H1 (cell line): ENCODE results near the gene ZMIZ1. TPM values are rescaled to one million over a fixed set of nuclear protein-coding genes. Genes with fewer than 3 reads are reported as not detected.

Experiments
- CTBP2 ChIP-seq: IDR thresholded peaks from 2 replicates; pipeline ENCODE4 v1.7.0; 2011; ENCODE audit warnings: borderline replicate concordance, mild to moderate bottlenecking, moderate library complexity, mixed read lengths, low read length; ENCODE audit not compliant: insufficient read depth, insufficient read length
- CTCF ChIP-seq, 3 experiments: IDR thresholded peaks; 1 replicate in 2 of 3; 2 replicates in 1 of 3; pipeline versions ENCODE4 v1.5.1 to v1.6.1; 2011; ENCODE audit warnings: low read length in 3 of 3, mild to moderate bottlenecking in 3 of 3, inconsistent platforms in 2 of 3, low read depth in 1 of 3, moderate library complexity in 1 of 3; ENCODE audit not compliant: insufficient read depth in 1 of 3; ENCODE audit errors: control extremely low read depth in 1 of 3
- FOSL1 ChIP-seq: IDR thresholded peaks from 2 replicates; pipeline ENCODE4 v1.6.1; 2011; ENCODE audit warnings: mild to moderate bottlenecking, low read depth, low read length, moderate library complexity; ENCODE audit not compliant: insufficient read depth
- GTF2F1 ChIP-seq: IDR thresholded peaks from 2 replicates; pipeline ENCODE4 v1.6.1; 2012; ENCODE audit warnings: low read depth, low read length, improper control_type of control experiment, borderline replicate concordance
- JUN ChIP-seq: IDR thresholded peaks from 2 replicates; pipeline ENCODE4 v1.6.1; 2011; ENCODE audit warnings: low read depth, mild to moderate bottlenecking, improper control_type of control experiment, low read length
- SIRT6 ChIP-seq: IDR thresholded peaks from one replicate; pipeline ENCODE4 v1.7.1; 2012; ENCODE audit warnings: low read length, inconsistent platforms
- SP1 ChIP-seq: IDR thresholded peaks from 2 replicates; pipeline ENCODE4 v1.6.1; 2011; ENCODE audit warnings: low read depth, low read length
- SP2 ChIP-seq: IDR thresholded peaks from 2 replicates; pipeline ENCODE4 v1.6.1; 2012; ENCODE audit warnings: mild to moderate bottlenecking, low read length, inconsistent platforms
- YY1 ChIP-seq: IDR thresholded peaks from 2 replicates; pipeline ENCODE4 v1.6.1; 2011; ENCODE audit warnings: low read depth, mild to moderate bottlenecking, low read length
- polyA plus RNA-seq, 7 experiments: library from polyadenylated mRNA; depleted of rRNA in 3 of 7; stranded (reverse) in 5 of 7; unstranded in 2 of 7; fragments of >200 nt in 5 of 7; fragments of 200-250 nt in 2 of 7; gene quantifications; 1 replicate in 5 of 7; 2 replicates in 1 of 7; 4 replicates in 1 of 7; pipeline versions ENCODE4 v1.2.1 to v1.2.3, GENCODE V29; 2011 to 2013; ENCODE audit warnings: missing spikeins in 2 of 7, mixed read lengths in 2 of 7
- total RNA-seq: library from RNA; stranded (reverse); fragmentation: NEBNext Ultra II Directional; extraction: Animal tissue kit (Norgen Biotek cat#: 25700); gene quantifications from 2 replicates; pipeline ENCODE4 v1.2.1, GENCODE V29; 2021

Gene ZMIZ1
- total and polyA plus RNA-seq, 2 of the 8 experiments (the other 6 are each of a cell fraction or from before 2014, with no cell fraction given), result 8.1 to 28.0 TPM

- no peak for TF ChIP-seq CTBP2
- no peak for TF ChIP-seq JUN
- no peak for TF ChIP-seq FOSL1
- no peak for TF ChIP-seq YY1
- TF ChIP-seq SIRT6, result no peak
- no peak for TF ChIP-seq CTCF (IDR thresholded peaks at IDR 0.05; ENCODE audit: control extremely low read depth in 1 of 3, insufficient read depth in 1 of 3, low read depth in 1 of 3, low read length in 3 of 3)
- TF ChIP-seq SP1, result no peak
- TF ChIP-seq SP2, result no peak
- TF ChIP-seq GTF2F1, result no peak
These were observed 94.3 kb downstream of the ZMIZ1 start (continued) for GRCh38 chr10:79162861-79163665.
